Activated T-cell treated with anti-CD3 and anti-CD28 coated beads, Interleukin-2, amount 50 U/mL, for 48 hours (primary cell): ENCODE measurements around the gene BIVM.

Experiments
- DNase-seq, 2 experiments: peaks; one replicate each; pipeline ENCODE4 v3.0.0-alpha.2; 2020

Gene BIVM

GRCh38 chr13:102792396-102792795 is 6.5 kb upstream of the BIVM start:
- DNase-seq, result no peak

- no peak for DNase-seq
Observed at GRCh38 chr13:102793611-102794355, 5.1 kb upstream of the BIVM start.

GRCh38 chr13:102799426-102800144 is 666 bp downstream of the BIVM start:
- DNase-seq, result peak; percentile 44 to 56

GRCh38 chr13:102800145-102801041 is 1.5 kb downstream of the BIVM start:
- peak; percentile 91 to 93 for DNase-seq

- DNase-seq, result no peak
Observed at GRCh38 chr13:102805680-102806079, 6.8 kb downstream of the BIVM start.

- DNase-seq, result no peak
Observed at GRCh38 chr13:102807699-102808098, 8.8 kb downstream of the BIVM start.

- no peak for DNase-seq
Observed at GRCh38 chr13:102812611-102813287, 13.8 kb downstream of the BIVM start.

- DNase-seq, result no peak
Observed at GRCh38 chr13:102814025-102814607, 15.2 kb downstream of the BIVM start.

- DNase-seq, result no peak
Observed at GRCh38 chr13:102814793-102815192, 15.9 kb downstream of the BIVM start.

GRCh38 chr13:102815788-102816187 is 16.9 kb downstream of the BIVM start:
- no peak for DNase-seq

- no peak for DNase-seq
Observed at GRCh38 chr13:102816708-102817107, 17.8 kb downstream of the BIVM start.

- DNase-seq, result no peak
Observed at GRCh38 chr13:102817241-102817640, 18.3 kb downstream of the BIVM start.

GRCh38 chr13:102817907-102818306 is 19.0 kb downstream of the BIVM start:
- DNase-seq, result no peak

- DNase-seq, result no peak
Observed at GRCh38 chr13:102825400-102825799, 26.5 kb downstream of the BIVM start.

- DNase-seq, result no peak
Observed at GRCh38 chr13:102825921-102826706, 27.2 kb downstream of the BIVM start.

GRCh38 chr13:102830646-102831045 is 31.7 kb downstream of the BIVM start:
- no peak for DNase-seq

- DNase-seq, result no peak
Observed at GRCh38 chr13:102836471-102836870, 37.6 kb downstream of the BIVM start.

GRCh38 chr13:102838273-102838672 is 39.4 kb downstream of the BIVM start:
- DNase-seq, result no peak

- no peak for DNase-seq
Observed at GRCh38 chr13:102838982-102839381, 40.1 kb downstream of the BIVM start.

- no peak for DNase-seq
Observed at GRCh38 chr13:102839462-102839861, 40.5 kb downstream of the BIVM start.

GRCh38 chr13:102845289-102845629 is 46.3 kb downstream of the BIVM start:
- no peak for DNase-seq
